Activated CD8-positive, alpha-beta memory T cell treated with anti-CD3 and anti-CD28 coated beads, Interleukin-2, amount 50 U/mL, for 48 hours (primary cell): Measurements from ENCODE around the gene C5orf46.
"Not testable (repeated sequence)": the region's sequence is repeated elsewhere in the genome, so short reads cannot be mapped to it uniquely, and the experiment has no call there.

Experiments used
- DNase-seq: peaks from one replicate; pipeline ENCODE4 v3.0.0-alpha.2; 2020

C5orf46 gene

GRCh38 chr5:147906326-147907095 lies at the start of gene C5orf46:
Gene C5orf46, minus strand, starts transcription at chr5:147906538. Its CDS starts 37 bp downstream, at chr5:147906501.
- no peak for DNase-seq

DNA sequence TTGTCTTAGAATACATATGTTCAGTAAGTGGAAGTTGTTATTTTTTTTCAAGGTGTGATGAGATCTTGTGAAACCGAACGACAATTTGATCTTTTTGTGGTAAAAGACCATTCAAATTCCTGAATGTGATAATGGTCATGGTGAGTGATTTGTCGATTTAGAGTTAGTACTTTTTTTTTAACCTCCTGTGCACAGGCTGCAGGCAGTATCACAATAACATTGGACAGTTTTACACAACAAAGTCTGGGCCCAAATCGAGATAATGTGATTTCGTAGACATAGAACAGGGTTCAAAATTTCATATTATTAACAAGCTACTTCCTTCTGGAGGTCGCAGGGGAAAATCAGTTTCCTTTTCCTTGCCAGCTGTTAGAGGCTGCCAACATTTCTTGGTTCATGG lies 48.6 kb upstream of the C5orf46 start:
- no peak for DNase-seq

GRCh38 chr5:147949711-147950573 lies 43.6 kb upstream of the C5orf46 start:
- DNase-seq = no peak

- DNase-seq = not testable (repeated sequence)
Measured at GRCh38 chr5:147946658-147947274, 40.4 kb upstream of the C5orf46 start.

DNA sequence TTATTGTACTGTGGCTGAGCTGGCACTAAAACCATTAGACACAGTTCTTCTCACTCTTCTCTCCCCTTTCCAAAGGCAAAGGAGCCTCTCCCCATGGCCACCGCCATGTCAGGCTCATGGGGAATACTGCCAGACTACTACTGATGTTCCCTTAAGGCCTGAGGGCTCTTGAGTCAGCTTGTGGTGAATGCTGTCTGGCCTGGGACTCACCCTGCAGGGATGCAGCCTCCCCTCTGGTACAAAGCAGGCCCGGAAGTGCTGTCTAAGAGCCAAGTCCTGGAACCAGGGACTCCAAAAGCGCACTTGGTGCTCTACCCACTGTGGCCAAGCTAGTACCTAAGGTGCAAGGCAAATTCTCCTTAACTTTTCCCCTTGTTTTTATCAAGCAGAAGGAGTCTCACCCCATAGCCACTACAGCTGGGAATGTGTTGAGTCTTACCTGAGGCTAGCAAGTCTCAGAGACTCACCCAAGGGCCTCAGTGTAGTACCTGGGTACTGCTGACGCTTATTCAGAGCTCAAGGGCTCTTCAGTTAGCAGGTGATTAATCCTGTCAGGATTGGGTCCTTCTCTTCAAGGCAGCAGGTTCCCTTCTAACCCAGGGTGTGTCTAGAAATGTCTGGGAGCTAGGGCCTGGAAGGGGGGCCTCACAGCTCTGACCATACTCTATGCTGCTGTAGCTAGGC lies 33.2 kb upstream of the C5orf46 start:
- DNase-seq = no peak

DNA sequence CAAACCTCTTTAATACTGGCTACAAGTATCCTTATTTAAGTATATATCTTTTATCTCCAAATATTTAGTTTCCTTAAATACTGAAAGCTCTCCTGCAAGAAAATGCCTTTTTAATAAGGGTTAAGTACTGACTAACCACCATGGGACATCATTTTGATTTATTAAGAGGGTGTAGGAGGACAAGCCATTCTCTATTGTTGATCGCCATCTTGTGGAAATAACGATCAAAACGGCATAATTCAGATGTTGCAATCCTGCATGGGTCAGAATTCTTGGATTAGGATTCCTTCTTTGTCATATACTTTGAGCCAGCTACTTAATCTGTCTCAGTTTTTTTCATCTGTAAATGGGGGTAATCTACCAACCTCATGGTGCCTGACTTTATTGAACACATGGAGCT lies 28.7 kb upstream of the C5orf46 start:
- no peak for DNase-seq

DNA sequence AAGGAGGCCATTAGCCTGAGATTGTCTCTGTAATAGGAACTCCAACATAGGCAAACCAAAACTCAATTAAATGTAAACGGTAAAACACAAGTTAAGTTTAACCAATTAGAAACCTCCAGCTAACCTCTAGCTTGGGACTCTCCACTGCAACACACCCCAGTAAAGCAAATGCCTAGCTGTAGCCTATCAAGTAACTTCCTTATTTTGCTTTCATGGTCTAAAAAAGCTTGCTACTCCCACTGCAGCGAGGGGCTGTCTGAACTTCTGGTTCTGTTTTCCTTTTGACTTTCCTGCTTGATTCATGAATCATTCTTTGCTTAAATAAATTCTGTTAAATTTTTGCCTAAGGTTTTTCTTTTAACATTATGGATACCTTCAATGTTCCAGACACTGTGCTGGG lies 24.4 kb upstream of the C5orf46 start:
- DNase-seq = no peak

DNA sequence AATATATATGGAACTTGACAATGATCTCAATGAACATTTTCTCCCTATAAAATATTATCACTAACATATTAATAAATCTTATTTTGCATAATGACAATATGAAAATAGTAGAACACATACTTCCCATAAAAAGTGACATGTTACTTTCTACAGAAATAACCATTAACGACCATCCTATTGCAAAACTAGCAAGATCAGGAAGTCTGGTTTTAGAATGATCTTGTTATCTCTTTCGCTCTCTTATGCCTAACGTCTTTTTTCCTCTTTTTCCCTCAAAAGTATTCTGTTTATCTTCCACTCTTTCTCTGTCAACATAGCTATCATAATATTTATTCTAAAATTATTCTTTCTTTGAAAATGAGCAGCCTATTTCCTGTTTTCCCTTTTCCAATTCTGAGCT lies 21.6 kb upstream of the C5orf46 start:
- DNase-seq = no peak

GRCh38 chr5:147925020-147925419 lies 18.7 kb upstream of the C5orf46 start:
- DNase-seq = no peak

GRCh38 chr5:147921136-147921535 lies 14.8 kb upstream of the C5orf46 start:
- DNase-seq = no peak

DNA sequence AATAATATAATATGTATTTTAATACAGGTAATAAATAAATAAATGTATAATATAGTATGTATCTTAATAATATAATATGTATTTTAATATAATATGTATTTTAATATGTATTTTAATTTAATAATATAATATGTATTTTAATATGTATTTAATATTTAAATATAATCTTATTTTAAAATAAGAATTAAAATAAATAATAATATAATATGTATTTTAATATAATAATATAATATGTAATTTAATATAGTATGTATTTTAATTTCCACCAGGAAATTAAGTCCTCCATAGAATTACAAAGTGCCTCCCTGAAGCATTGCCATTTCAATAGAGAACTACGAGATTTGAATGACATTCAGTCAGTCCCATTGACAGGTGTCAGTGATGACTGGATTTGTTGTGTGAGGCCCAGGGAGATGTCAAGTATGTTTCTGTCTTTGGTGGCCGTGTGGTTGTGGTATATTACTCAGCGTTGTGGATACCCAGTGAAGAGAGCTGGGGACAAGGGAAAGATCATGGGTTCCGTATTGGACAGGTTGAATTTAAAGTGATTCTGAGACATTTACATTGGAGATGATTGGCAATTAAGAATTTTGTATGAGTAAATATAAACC lies 14.2 kb upstream of the C5orf46 start:
- DNase-seq = no peak

- DNase-seq = no peak
Measured at GRCh38 chr5:147918899-147919298, 12.6 kb upstream of the C5orf46 start.

GRCh38 chr5:147918101-147918685 lies 11.9 kb upstream of the C5orf46 start:
- DNase-seq = no peak

DNA sequence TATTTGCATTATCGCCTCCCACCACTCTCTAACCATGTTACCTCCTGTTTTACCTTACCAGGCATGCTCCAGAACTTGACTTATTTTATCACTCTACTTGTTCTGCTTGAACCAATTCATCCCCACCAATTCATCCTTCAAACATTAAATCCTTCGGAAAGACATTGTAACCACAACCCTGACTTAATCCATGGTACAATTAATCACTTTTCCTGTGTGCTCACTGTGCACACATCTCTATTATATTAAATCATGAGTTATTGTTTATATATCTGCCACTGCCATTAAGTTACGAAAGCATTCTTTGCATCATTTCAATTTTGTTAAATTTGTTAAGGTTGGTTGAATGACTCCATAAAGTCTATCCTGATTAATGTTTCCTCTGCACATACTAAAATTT lies 7.4 kb upstream of the C5orf46 start:
- no peak for DNase-seq

DNA sequence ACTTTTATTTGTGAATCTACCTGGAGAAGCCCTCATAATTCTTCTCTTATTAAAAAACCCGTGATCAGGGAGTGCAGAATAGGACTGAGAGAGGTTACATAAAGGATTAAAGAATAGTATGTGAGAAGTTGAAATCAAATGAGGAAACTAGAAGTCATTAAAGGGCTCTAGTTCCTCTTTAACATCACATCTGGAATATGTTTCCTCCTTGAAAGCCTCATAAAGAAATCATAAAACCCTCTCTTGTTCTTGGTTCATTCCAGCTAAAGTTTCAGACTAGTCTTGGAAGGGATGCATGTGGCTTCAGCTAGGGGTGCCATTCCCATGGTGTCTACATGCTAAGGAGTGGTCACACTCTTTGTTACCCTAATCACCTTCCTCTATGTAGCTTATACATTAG lies 5.7 kb upstream of the C5orf46 start:
- DNase-seq = no peak

- DNase-seq = no peak
Measured at GRCh38 chr5:147911427-147911826, 5.1 kb upstream of the C5orf46 start.

DNA sequence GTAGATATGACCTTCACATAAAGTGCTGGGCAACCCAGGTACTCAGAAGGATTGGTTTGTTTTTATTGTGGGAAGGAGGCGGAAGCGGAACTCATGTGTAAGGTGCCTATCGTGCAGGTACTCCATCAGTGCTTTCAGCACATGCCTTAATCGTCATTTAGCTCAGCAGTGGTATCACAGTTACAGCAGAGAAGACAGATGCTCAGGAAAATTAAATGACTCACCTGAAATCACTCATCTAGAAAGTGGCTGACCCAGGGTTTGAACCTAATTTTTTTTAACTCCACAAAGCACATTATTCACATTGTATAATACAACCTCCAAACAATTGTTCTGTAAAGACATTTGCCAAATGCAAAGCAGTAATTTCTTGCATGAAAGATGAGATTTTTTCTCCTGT lies 2.2 kb downstream of the C5orf46 start:
- DNase-seq = no peak

- DNase-seq = no peak
Measured at GRCh38 chr5:147902609-147903115, 3.7 kb downstream of the C5orf46 start.

GRCh38 chr5:147901599-147902039 lies 4.7 kb downstream of the C5orf46 start:
- DNase-seq = no peak

GRCh38 chr5:147898875-147899401 lies 7.4 kb downstream of the C5orf46 start:
- no peak for DNase-seq

- no peak for DNase-seq
Measured at GRCh38 chr5:147895864-147896263, 10.5 kb downstream of the C5orf46 start.

- no peak for DNase-seq
Measured at GRCh38 chr5:147893820-147894219, 12.5 kb downstream of the C5orf46 start.
